Panc1 (cell line): ENCODE data around the gene INF2. TPM values are rescaled to one million over a fixed set of nuclear protein-coding genes. Genes with fewer than 3 reads are reported as not detected.

Experiments used
- ATAC-seq: fragments of 200-7000 bp; cut with Tn5 transposase; 2 replicates; pipeline ENCODE4 v1.9.1; 2020; ENCODE audit warnings: mild to moderate bottlenecking, moderate library complexity
- BruUV-seq: library from RNA; stranded (reverse); fragments of 400-500 nt; replicated peaks from 2 replicates; lab custom pipeline; 2021; lab: Mats Ljungman, UMichigan
- CTCF ChIA-PET: fragments of 300-600 bp; sonication (Branson Sonifier 250); formaldehyde crosslinking; loops from one replicate; lab custom pipeline; 2022; ENCODE audit warnings: antibody characterized with exemption; lab: Charles Lee
- POLR2A ChIA-PET: fragments of 300-600 bp; sonication (Branson Sonifier 250); formaldehyde crosslinking; loops from one replicate; lab custom pipeline; 2022; ENCODE audit warnings: antibody characterized with exemption; lab: Charles Lee
- DNase-seq: peaks from one replicate; pipeline ENCODE4 v3.0.0-alpha.2; 2010; ENCODE audit warnings: low read depth, low spot score
- H3K27ac ChIP-seq: 2 replicates; pipeline ENCODE4 v1.5.1; 2011; ENCODE audit warnings: mild to moderate bottlenecking, low read length, inconsistent platforms
- H3K27me3 ChIP-seq: fragments of 200-500 bp; sonication (Bioruptor generic); 2 replicates; pipeline ENCODE4 v1.6.0; 2014; ENCODE audit warnings: low read length, inconsistent platforms; ENCODE audit not compliant: control insufficient read depth, insufficient read depth
- H3K36me3 ChIP-seq: fragments of 200-500 bp; sonication (Bioruptor generic); 2 replicates; pipeline ENCODE4 v1.5.1; 2014; ENCODE audit warnings: inconsistent platforms, mild to moderate bottlenecking, low read length, moderate library complexity; ENCODE audit not compliant: control insufficient read depth, insufficient read depth
- H3K4me1 ChIP-seq: 2 replicates; pipeline ENCODE4 v1.5.1; 2011; ENCODE audit warnings: inconsistent platforms, mild to moderate bottlenecking, low read length, moderate library complexity; ENCODE audit not compliant: control insufficient read depth, insufficient read depth
- H3K4me3 ChIP-seq, 2 experiments: 2 replicates each; pipeline ENCODE4 v1.5.1; 2011 to 2012; ENCODE audit warnings: low read depth in 2 of 2, low read length in 2 of 2, mild to moderate bottlenecking in 2 of 2, inconsistent platforms in 1 of 2, moderate library complexity in 1 of 2
- H3K9me3 ChIP-seq: fragments of 200-500 bp; sonication (Bioruptor generic); 2 replicates; pipeline ENCODE4 v1.5.1; 2014; ENCODE audit warnings: low read depth, mild to moderate bottlenecking, inconsistent platforms, low read length, moderate library complexity; ENCODE audit not compliant: control insufficient read depth, insufficient read depth
- CTCF ChIP-seq: fragments of 450-650 bp; IDR thresholded peaks from 2 replicates; pipeline ENCODE4 v1.5.1; 2017; ENCODE audit warnings: mild to moderate bottlenecking
- POLR2AphosphoS5 ChIP-seq: IDR thresholded peaks from 2 replicates; pipeline ENCODE4 v1.6.1; 2012; ENCODE audit warnings: mild to moderate bottlenecking, low read depth, low read length, moderate library complexity
- SIN3A ChIP-seq: IDR thresholded peaks from 2 replicates; pipeline ENCODE4 v1.6.1; 2012; ENCODE audit warnings: low read depth, mild to moderate bottlenecking, low read length, moderate library complexity, borderline replicate concordance; ENCODE audit not compliant: insufficient read depth
- TCF7L2 ChIP-seq: IDR thresholded peaks from 2 replicates; pipeline ENCODE4 v1.6.1; 2011; ENCODE audit warnings: mild to moderate bottlenecking, low read depth, low read length, inconsistent platforms
- in situ Hi-C: cut with HindIII; loops from 2 replicates; pipeline ENCODE4 v1.10.0; 2016; ENCODE audit warnings: low sequenced_read_pairs, low pct_unique_long_range_greater_than_20kb
- intact Hi-C: fragments of 100-400 bp; cut with micrococcal nuclease; formaldehyde crosslinking; loops from one replicate; pipeline ENCODE4 v1.10.0; 2022; ENCODE audit not compliant: unreplicated experiment
- total RNA-seq: library from RNA; stranded (reverse); gene quantifications from one replicate; pipeline ENCODE4 v1.2.1, GENCODE V29; 2021; ENCODE audit not compliant: unreplicated experiment
- TF ChIP-seq, protein P1 (sequence below), 2 experiments: IDR thresholded peaks; 2 replicates each; pipeline ENCODE4 v1.6.1; 2011 to 2012; ENCODE audit warnings: low read depth in 2 of 2, control low read depth in 1 of 2, low read length in 1 of 2, mild to moderate bottlenecking in 1 of 2, moderate library complexity in 1 of 2; ENCODE audit not compliant: insufficient read depth in 1 of 2

Gene INF2
- total RNA-seq, 1 experiment from 2014 or later: 195 TPM

DNA sequence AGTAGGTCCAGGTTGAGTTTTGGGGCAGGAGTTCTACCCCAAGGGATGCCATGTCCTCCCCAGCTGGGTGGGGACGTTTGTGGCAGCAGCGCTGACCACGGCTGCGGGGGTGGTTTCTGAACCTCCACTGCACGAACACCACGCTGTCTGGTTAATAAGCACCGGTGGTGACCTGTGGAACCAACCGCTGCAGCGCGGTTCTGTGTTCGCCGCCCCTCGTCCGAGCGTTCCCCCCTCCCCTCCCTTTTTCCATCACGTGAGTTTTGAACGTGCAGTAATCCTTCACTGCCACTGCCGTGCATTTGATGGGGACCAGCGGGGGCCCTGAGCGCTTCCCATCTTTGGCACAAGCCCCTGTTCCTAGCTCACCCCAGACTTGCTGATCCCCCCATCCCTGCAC is 28.2 kb downstream of the INF2 start:
- intact Hi-C loops (no loop called here), in situ Hi-C loops (no loop called here)
- no TSS peak for BruUV-seq

DNA sequence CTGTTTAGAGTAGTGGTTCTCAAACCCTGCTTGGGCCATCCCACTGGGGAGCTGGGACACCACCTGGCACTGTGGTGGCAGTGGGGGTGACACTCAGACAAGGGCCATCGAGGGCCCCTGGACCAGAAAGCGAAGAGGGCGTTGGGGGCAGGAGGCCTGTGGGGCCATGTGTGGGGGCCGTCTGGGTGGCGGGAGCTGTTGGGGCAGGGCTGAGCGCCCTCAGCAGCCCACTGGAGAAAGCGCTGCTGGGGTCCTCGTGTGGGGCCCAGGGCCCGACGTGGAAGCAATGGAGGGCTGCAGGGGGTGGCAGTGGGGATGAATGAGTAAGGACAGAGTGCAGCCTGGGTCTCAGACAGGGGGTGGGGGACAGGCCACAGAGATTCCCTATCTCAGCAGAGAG is 28.7 kb downstream of the INF2 start:
- no peaks in the 10 kb centered on the region for H3K36me3 ChIP-seq
- CTCF ChIA-PET: no interaction called here
- no peaks in the 10 kb centered on the region for H3K9me3 ChIP-seq
- no peaks in the 10 kb centered on the region for H3K27me3 ChIP-seq
- peaks cover 16% of the 10 kb centered on the region for H3K4me1 ChIP-seq
- intact Hi-C loops: no loop called here
- POLR2A ChIA-PET: no interaction called here
- DNase-seq (no peak), ATAC-seq (no peak)
- TF ChIP-seq, protein P1, sequence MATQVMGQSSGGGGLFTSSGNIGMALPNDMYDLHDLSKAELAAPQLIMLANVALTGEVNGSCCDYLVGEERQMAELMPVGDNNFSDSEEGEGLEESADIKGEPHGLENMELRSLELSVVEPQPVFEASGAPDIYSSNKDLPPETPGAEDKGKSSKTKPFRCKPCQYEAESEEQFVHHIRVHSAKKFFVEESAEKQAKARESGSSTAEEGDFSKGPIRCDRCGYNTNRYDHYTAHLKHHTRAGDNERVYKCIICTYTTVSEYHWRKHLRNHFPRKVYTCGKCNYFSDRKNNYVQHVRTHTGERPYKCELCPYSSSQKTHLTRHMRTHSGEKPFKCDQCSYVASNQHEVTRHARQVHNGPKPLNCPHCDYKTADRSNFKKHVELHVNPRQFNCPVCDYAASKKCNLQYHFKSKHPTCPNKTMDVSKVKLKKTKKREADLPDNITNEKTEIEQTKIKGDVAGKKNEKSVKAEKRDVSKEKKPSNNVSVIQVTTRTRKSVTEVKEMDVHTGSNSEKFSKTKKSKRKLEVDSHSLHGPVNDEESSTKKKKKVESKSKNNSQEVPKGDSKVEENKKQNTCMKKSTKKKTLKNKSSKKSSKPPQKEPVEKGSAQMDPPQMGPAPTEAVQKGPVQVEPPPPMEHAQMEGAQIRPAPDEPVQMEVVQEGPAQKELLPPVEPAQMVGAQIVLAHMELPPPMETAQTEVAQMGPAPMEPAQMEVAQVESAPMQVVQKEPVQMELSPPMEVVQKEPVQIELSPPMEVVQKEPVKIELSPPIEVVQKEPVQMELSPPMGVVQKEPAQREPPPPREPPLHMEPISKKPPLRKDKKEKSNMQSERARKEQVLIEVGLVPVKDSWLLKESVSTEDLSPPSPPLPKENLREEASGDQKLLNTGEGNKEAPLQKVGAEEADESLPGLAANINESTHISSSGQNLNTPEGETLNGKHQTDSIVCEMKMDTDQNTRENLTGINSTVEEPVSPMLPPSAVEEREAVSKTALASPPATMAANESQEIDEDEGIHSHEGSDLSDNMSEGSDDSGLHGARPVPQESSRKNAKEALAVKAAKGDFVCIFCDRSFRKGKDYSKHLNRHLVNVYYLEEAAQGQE (IDR thresholded peaks at IDR 0.05; ENCODE audit: insufficient read depth in 1 of 2, low read depth in 2 of 2, low read length in 1 of 2): no peak
- TF ChIP-seq POLR2AphosphoS5 (no peak), CTCF (no peak), TCF7L2 (no peak), SIN3A (no peak)
- H3K27ac ChIP-seq: no peak overlapping the region
- no peak overlapping the region for H3K4me3 ChIP-seq
- no TSS peak for BruUV-seq
- in situ Hi-C loops: no loop called here

More for the DNA sequence above, 28.2 kb downstream of the INF2 start:
- Histone ChIP-seq H3K4me3 (no peak overlapping the region), H3K27ac (no peak overlapping the region), H3K9me3 (no peaks in the 10 kb centered on the region), H3K4me1 (peaks cover 12% of the 10 kb centered on the region), H3K36me3 (no peaks in the 10 kb centered on the region), H3K27me3 (no peaks in the 10 kb centered on the region)
- no peak for DNase-seq
- ChIA-PET CTCF (no interaction called here), POLR2A (no interaction called here)
- no peak for ATAC-seq
- no peak for TF ChIP-seq CTCF

DNA sequence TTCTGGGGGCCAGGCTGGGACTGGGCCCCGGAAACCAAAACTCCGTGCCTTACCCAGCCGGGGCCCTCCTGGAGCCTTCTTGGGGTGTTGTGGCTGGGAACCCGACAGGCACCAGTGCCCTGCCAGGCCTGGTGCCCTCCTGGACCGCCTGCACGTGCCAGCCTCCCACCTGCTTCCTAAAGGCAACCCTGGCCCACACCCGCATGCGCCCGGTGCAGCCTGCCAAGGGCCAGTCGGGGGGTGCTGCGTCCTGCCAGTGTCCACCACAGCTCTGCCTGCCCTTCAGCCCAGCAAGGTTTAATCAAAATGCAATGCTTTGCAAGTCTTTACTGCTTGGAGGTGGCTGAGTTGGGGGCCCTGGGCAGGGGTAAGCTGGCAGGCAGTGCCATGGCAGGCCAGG is 29.5 kb downstream of the INF2 start:
- in situ Hi-C loops: no loop called here
- Histone ChIP-seq H3K27me3 (no peaks in the 10 kb centered on the region), H3K4me3 (no peak overlapping the region), H3K36me3 (no peaks in the 10 kb centered on the region), H3K27ac (no peak overlapping the region), H3K4me1 (peaks cover 19% of the 10 kb centered on the region), H3K9me3 (no peaks in the 10 kb centered on the region)
- CTCF ChIA-PET: no interaction called here
- BruUV-seq: no TSS peak
- POLR2A ChIA-PET: no interaction called here
- intact Hi-C loops: no loop called here
- TF ChIP-seq CTCF (no peak), SIN3A (no peak), POLR2AphosphoS5 (no peak), TCF7L2 (no peak)
- TF ChIP-seq, protein P1 (IDR thresholded peaks at IDR 0.05; ENCODE audit: insufficient read depth in 1 of 2, low read depth in 2 of 2, low read length in 1 of 2): no peak
- no peak for DNase-seq
- ATAC-seq: no peak
